K562 (cell line): ENCODE measurements around the gene LY6G6D. TPM values are rescaled to one million over a fixed set of nuclear protein-coding genes. Genes with fewer than 3 reads are reported as not detected.

Experiments
- BCOR ChIP-seq: fragments of 450-650 bp; IDR thresholded peaks from 2 replicates; pipeline ENCODE4 v1.6.1; 2016
- CXXC5 ChIP-seq: fragments of 250-450 bp; sonication (Bioruptor Pico); IDR thresholded peaks from 2 replicates; pipeline ENCODE4 v1.8.0; 2022; ENCODE audit warnings: inconsistent platforms, mild to moderate bottlenecking, moderate library complexity
- ETV5 ChIP-seq: sonication (generic); formaldehyde crosslinking; IDR thresholded peaks from 2 replicates; pipeline ENCODE4 v1.4.0; 2020; ENCODE audit warnings: low read depth, mild to moderate bottlenecking, missing genetic modification reagents
- HDAC1 ChIP-seq, 2 experiments: fragments of 450-650 bp; IDR thresholded peaks; 2 replicates each; pipeline ENCODE4 v1.6.1; 2016 to 2017; ENCODE audit warnings: inconsistent platforms in 1 of 2, mild to moderate bottlenecking in 1 of 2, moderate library complexity in 1 of 2
- HOMEZ ChIP-seq: fragments of 250-450 bp; sonication (Bioruptor Pico); IDR thresholded peaks from 2 replicates; pipeline ENCODE4 v1.4.0; 2020; ENCODE audit warnings: mild to moderate bottlenecking, moderate library complexity
- HSF4 ChIP-seq: fragments of 250-450 bp; sonication (Bioruptor Pico); IDR thresholded peaks from 2 replicates; pipeline ENCODE4 v2.1.2; 2022; ENCODE audit warnings: mild to moderate bottlenecking, moderate library complexity, borderline replicate concordance
- MTF1 ChIP-seq: fragments of 250-450 bp; sonication (Bioruptor Pico); IDR thresholded peaks from 2 replicates; pipeline ENCODE4 v1.9.0; 2021; ENCODE audit warnings: moderate library complexity, mild to moderate bottlenecking, inconsistent platforms, borderline replicate concordance
- NFRKB ChIP-seq: fragments of 450-650 bp; IDR thresholded peaks from 2 replicates; pipeline ENCODE4 v1.6.1; 2016; ENCODE audit warnings: low read depth
- RFX5 ChIP-seq: IDR thresholded peaks from 2 replicates; pipeline ENCODE4 v1.6.1; 2011; ENCODE audit warnings: low read depth, mild to moderate bottlenecking, improper control_type of control experiment, low read length
- ZBTB12 ChIP-seq: fragments of 250-450 bp; sonication (Bioruptor Pico); IDR thresholded peaks from 2 replicates; pipeline ENCODE4 v1.4.0; 2020
- ZNF121 ChIP-seq: sonication (generic); formaldehyde crosslinking; conservative IDR thresholded peaks from 2 replicates; pipeline ENCODE4 v1.8.0; 2022; ENCODE audit warnings: missing genetic modification reagents
- ZNF232 ChIP-seq: sonication (generic); formaldehyde crosslinking; IDR thresholded peaks from 2 replicates; pipeline ENCODE4 v1.8.0; 2022; ENCODE audit warnings: mild to moderate bottlenecking, missing genetic modification reagents
- ZNF280B ChIP-seq: fragments of 250-450 bp; sonication (Bioruptor Pico); IDR thresholded peaks from 2 replicates; pipeline ENCODE4 v1.5.1; 2021; ENCODE audit warnings: mild to moderate bottlenecking
- ZNF316 ChIP-seq: fragments of 450-650 bp; IDR thresholded peaks from 2 replicates; pipeline ENCODE4 v1.6.1; 2016
- ZNF41 ChIP-seq: fragments of 250-450 bp; sonication (Bioruptor Pico); conservative IDR thresholded peaks from 2 replicates; pipeline ENCODE4 v1.4.0; 2020; ENCODE audit warnings: mild to moderate bottlenecking
- ZNF609 ChIP-seq: sonication (generic); formaldehyde crosslinking; IDR thresholded peaks from 2 replicates; pipeline ENCODE4 v1.8.1; 2023; ENCODE audit warnings: missing genetic modification reagents, mild to moderate bottlenecking, borderline replicate concordance
- ZNF707 ChIP-seq: fragments of 250-450 bp; sonication (Bioruptor Pico); conservative IDR thresholded peaks from 2 replicates; pipeline ENCODE4 v1.8.0; 2022; ENCODE audit warnings: inconsistent platforms, mild to moderate bottlenecking, moderate library complexity
- ZNF778 ChIP-seq: fragments of 450-650 bp; formaldehyde crosslinking; IDR thresholded peaks from 2 replicates; pipeline ENCODE4 v1.4.0; 2020; ENCODE audit warnings: mild to moderate bottlenecking, moderate library complexity
- polyA plus RNA-seq, 8 experiments: library from polyadenylated mRNA; depleted of rRNA in 4 of 8; stranded (reverse) in 5 of 8; unstranded in 3 of 8; fragments of >200 nt; fragmentation: Nextera tagmentation in 2 of 8; fragmentation: Illumina TruSeq in 1 of 8; extraction: Ambion mirVana in 2 of 8; extraction: Trizol in 1 of 8; gene quantifications; 2 replicates each; pipeline versions ENCODE4 v1.2.1 to v1.2.3, GENCODE V29; 2011 to 2014; ENCODE audit warnings: inconsistent platforms in 1 of 8, missing spikeins in 1 of 8
- total RNA-seq, 7 experiments: library from RNA; depleted of rRNA in 6 of 7; stranded (reverse); fragments of >200 nt in 6 of 7; fragmentation: Illumina TruSeq in 2 of 7; extraction: Trizol in 2 of 7; gene quantifications; 2 replicates each; pipeline versions ENCODE4 v1.2.1 to v1.2.3, GENCODE V29; 2011 to 2021; ENCODE audit warnings: low replicate concordance in 1 of 7

Gene LY6G6D
- total and polyA plus RNA-seq, 9 of the 15 experiments (the other 6 are each of a cell fraction or from before 2014, with no cell fraction given), result 0.30 to 0.38 TPM; not detected in 7

- TF ChIP-seq ETV5 (peak; percentile 85), HDAC1 (IDR thresholded peaks at IDR 0.05) (peak in 1 of 2 experiments; percentile 91; a peak in 2 of 4 replicates), ZNF280B (no peak), HSF4 (CRISPR knock-in tag) (0 out of 2 replicates have a peak, but pooled peaks have one; percentile 75), ZNF778 (no peak), ZNF609 (CRISPR knock-in tag) (peak; percentile 60; the same call in 1 of the 2 replicates), ZNF707 (peak; percentile 41; the same call in 1 of the 2 replicates), ZBTB12 (CRISPR knock-in tag) (peak; percentile 78), CXXC5 (peak; percentile 41), NFRKB (no peak), HOMEZ (CRISPR knock-in tag) (0 out of 2 replicates have a peak, but pooled peaks have one; percentile 61), ZNF121 (CRISPR knock-in tag) (no peak), RFX5 (no peak), MTF1 (CRISPR knock-in tag) (0 out of 2 replicates have a peak, but pooled peaks have one; percentile 53), BCOR (0 out of 2 replicates have a peak, but pooled peaks have one; percentile 32), ZNF232 (CRISPR knock-in tag) (no peak; the same call in 1 of the 2 replicates), ZNF41 (0 out of 2 replicates have a peak, but pooled peaks have one; percentile 27), ZNF316 (peak; percentile 13; the same call in 1 of the 2 replicates)
These were observed 23.1 kb downstream of the LY6G6D start (continued) for GRCh38 chr6:31737991-31738979.
